ENCODE measurements around the gene NUP37. TPM values are rescaled to one million over a fixed set of nuclear protein-coding genes. Genes with fewer than 3 reads are reported as not detected.

NUP37 gene
- total and polyA plus RNA-seq, 4 donors: 14.0 to 23.3 (median 19.5) TPM

DNA sequence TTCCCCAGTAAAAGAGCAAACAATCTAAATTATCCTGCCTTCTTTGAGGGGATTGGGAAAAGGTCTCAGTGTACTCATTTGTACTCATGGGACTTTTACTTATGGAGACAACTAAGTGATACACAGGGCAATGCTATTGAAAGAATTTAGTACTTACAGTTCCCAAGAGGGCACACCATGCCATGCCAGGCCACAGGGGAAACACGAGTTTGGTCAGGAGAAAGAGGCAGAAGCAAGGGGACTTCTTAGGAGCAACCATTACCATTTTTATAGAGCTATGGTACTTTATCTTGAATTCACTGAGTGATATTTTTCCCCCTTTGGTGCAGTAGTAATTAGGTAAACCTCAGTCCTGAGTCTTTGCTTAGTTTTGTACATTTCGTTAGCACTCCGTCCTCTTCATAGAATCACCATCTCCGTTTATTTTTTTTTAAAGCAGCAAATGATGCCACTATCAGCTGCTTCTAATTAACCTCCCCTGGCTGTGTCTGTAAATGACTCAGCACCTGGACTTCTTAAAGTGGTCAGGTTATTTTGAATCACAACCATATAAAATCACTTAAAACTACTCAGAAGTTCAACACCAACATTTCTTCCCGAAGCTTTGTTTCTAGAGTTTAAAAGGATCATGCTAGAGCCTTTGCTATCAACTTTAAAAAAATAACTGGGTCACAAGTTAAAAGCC is 52.2 kb downstream of the NUP37 start:
- H3K4me1 ChIP-seq (ENCODE audit: control insufficient read depth in 5 of 5, insufficient read depth in 5 of 5, low read length in 5 of 5): peaks cover 0 to 8% (median 0%) of the 10 kb centered on the region in 5 donors
- no peak overlapping the region for H3K9ac ChIP-seq (ENCODE audit: insufficient read depth in 1 of 2, low read length in 2 of 2)
- H3K9me3 ChIP-seq (ENCODE audit: control insufficient read depth in 4 of 4, insufficient read depth in 3 of 4, low read length in 3 of 4): no peaks in the 10 kb centered on the region
- DNase-seq (no peak), ATAC-seq (ENCODE audit: insufficient read depth, low FRiP score) (no peak)
- TF ChIP-seq, protein P1, sequence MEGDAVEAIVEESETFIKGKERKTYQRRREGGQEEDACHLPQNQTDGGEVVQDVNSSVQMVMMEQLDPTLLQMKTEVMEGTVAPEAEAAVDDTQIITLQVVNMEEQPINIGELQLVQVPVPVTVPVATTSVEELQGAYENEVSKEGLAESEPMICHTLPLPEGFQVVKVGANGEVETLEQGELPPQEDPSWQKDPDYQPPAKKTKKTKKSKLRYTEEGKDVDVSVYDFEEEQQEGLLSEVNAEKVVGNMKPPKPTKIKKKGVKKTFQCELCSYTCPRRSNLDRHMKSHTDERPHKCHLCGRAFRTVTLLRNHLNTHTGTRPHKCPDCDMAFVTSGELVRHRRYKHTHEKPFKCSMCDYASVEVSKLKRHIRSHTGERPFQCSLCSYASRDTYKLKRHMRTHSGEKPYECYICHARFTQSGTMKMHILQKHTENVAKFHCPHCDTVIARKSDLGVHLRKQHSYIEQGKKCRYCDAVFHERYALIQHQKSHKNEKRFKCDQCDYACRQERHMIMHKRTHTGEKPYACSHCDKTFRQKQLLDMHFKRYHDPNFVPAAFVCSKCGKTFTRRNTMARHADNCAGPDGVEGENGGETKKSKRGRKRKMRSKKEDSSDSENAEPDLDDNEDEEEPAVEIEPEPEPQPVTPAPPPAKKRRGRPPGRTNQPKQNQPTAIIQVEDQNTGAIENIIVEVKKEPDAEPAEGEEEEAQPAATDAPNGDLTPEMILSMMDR (IDR thresholded peaks at IDR 0.05; ENCODE audit: control extremely low read depth, extremely low read depth): no peak
- H3K4me3 ChIP-seq: no peak overlapping the region
- H3K27ac ChIP-seq (ENCODE audit: low read depth in 1 of 2, low read length in 1 of 2): no peak overlapping the region
- H3K27me3 ChIP-seq (ENCODE audit: control insufficient read depth in 3 of 3, insufficient read depth in 3 of 3, low read length in 2 of 3): no peaks in the 10 kb centered on the region
- no peaks in the 10 kb centered on the region for H3K36me3 ChIP-seq (ENCODE audit: control insufficient read depth in 4 of 4, insufficient read depth in 4 of 4, low read length in 4 of 4)
- 84 to 85% methylated on average over 5 of the region's 5 CpGs for WGBS, 2 donors

DNA sequence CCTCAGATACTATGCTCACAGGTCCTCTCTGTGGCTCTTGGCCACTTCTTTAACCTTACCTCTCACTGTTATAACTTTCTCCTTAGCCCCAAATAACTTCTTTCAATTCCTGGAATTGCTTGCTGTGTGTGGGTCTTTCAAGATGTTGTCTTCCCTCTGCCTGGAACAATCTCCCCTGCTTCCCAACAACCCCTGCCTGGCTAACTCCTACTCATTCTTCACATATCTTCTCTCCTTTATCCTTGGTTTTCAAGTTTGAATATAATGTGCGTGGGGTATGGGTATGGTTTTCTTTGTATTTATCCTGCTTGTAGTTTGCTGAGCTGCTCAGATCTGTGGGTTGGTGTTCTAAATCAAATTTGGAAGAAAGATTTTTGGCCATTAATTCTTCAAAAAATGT is 55.4 kb downstream of the NUP37 start:
- 92 to 100% methylated on average over 1 of the region's 1 CpG for WGBS, 2 donors
- Histone ChIP-seq H3K9me3 (ENCODE audit: control insufficient read depth in 4 of 4, insufficient read depth in 3 of 4, low read length in 3 of 4) (no peaks in the 10 kb centered on the region), H3K9ac (ENCODE audit: insufficient read depth in 1 of 2, low read length in 2 of 2) (no peak overlapping the region), H3K4me1 (ENCODE audit: control insufficient read depth in 5 of 5, insufficient read depth in 5 of 5, low read length in 5 of 5) (peaks cover 0 to 4% (median 4%) of the 10 kb centered on the region in 5 donors), H3K27ac (ENCODE audit: low read depth in 1 of 2, low read length in 1 of 2) (no peak overlapping the region), H3K4me3 (no peak overlapping the region), H3K36me3 (ENCODE audit: control insufficient read depth in 4 of 4, insufficient read depth in 4 of 4, low read length in 4 of 4) (no peaks in the 10 kb centered on the region), H3K27me3 (ENCODE audit: control insufficient read depth in 3 of 3, insufficient read depth in 3 of 3, low read length in 2 of 3) (no peaks in the 10 kb centered on the region)
- DNase-seq: no peak
- ATAC-seq (ENCODE audit: insufficient read depth, low FRiP score): no peak
- TF ChIP-seq, protein P1 (IDR thresholded peaks at IDR 0.05; ENCODE audit: control extremely low read depth, extremely low read depth): no peak

DNA sequence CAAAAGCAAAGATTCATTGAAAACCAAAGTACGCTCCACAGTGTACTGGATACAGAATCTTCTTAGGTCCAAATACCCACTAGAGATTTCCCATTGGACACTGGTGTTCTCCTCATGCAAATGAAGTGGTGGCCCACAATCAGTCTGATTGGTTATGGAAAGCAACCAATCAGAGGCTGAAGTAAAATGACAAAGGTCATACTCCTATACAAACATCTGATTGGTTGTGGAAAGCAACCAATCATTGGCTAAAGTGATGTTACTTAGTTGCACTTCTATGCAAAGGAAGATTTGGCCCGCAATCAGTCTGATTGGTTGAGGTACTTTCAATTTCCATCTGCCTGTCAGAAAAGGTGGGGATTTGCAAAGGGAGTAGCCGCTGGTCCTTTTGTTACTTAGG is 56.8 kb downstream of the NUP37 start:
- ATAC-seq (ENCODE audit: insufficient read depth, low FRiP score) (no peak), DNase-seq (no peak)
- Histone ChIP-seq H3K4me3 (no peak overlapping the region), H3K27me3 (ENCODE audit: control insufficient read depth in 3 of 3, insufficient read depth in 3 of 3, low read length in 2 of 3) (no peaks in the 10 kb centered on the region), H3K9ac (ENCODE audit: insufficient read depth in 1 of 2, low read length in 2 of 2) (no peak overlapping the region), H3K36me3 (ENCODE audit: control insufficient read depth in 4 of 4, insufficient read depth in 4 of 4, low read length in 4 of 4) (no peaks in the 10 kb centered on the region), H3K4me1 (ENCODE audit: control insufficient read depth in 5 of 5, insufficient read depth in 5 of 5, low read length in 5 of 5) (peaks cover 0 to 4% (median 0%) of the 10 kb centered on the region in 5 donors), H3K9me3 (ENCODE audit: control insufficient read depth in 4 of 4, insufficient read depth in 3 of 4, low read length in 3 of 4) (no peaks in the 10 kb centered on the region), H3K27ac (ENCODE audit: low read depth in 1 of 2, low read length in 1 of 2) (no peak overlapping the region)
- TF ChIP-seq, protein P1 (IDR thresholded peaks at IDR 0.05; ENCODE audit: control extremely low read depth, extremely low read depth): no peak
- 96 to 98% methylated on average over 3 of the region's 3 CpGs for WGBS, 2 donors

DNA sequence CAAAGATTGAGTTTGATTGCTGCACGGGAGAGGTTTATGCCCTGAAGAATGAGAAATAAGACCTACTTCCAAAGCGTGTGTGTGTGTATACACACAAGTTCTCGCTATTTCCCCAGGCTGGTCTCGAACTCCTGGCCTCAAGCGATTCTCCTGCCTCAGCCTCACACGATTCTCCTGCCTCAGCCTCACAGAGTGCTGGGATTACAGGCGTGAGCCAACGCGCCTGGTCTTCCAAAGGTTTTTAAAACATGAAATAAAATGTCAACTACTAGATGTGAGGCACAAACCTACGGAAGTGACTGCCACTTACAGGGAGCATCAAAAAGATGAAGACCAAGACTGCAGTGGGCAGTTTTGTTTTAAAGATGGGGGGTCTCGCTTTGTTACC is 57.5 kb downstream of the NUP37 start:
- TF ChIP-seq, protein P1 (IDR thresholded peaks at IDR 0.05; ENCODE audit: control extremely low read depth, extremely low read depth): no peak
- no peak overlapping the region for H3K27ac ChIP-seq (ENCODE audit: low read depth in 1 of 2, low read length in 1 of 2)
- H3K4me3 ChIP-seq: no peak overlapping the region
- H3K4me1 ChIP-seq (ENCODE audit: control insufficient read depth in 5 of 5, insufficient read depth in 5 of 5, low read length in 5 of 5): peaks cover 0 to 4% (median 0%) of the 10 kb centered on the region in 5 donors
- DNase-seq (no peak), ATAC-seq (ENCODE audit: insufficient read depth, low FRiP score) (no peak)
- no peaks in the 10 kb centered on the region for H3K36me3 ChIP-seq (ENCODE audit: control insufficient read depth in 4 of 4, insufficient read depth in 4 of 4, low read length in 4 of 4)
- H3K9me3 ChIP-seq (ENCODE audit: control insufficient read depth in 4 of 4, insufficient read depth in 3 of 4, low read length in 3 of 4): no peaks in the 10 kb centered on the region
- H3K9ac ChIP-seq (ENCODE audit: insufficient read depth in 1 of 2, low read length in 2 of 2): no peak overlapping the region
- 87% methylated on average over 11 of the region's 11 CpGs for WGBS, 2 donors
- no peaks in the 10 kb centered on the region for H3K27me3 ChIP-seq (ENCODE audit: control insufficient read depth in 3 of 3, insufficient read depth in 3 of 3, low read length in 2 of 3)
